AG08395 (cell line): ENCODE results near the gene OXCT2.
"Not testable (repeated sequence)": the region's sequence is repeated elsewhere in the genome, so short reads cannot be mapped to it uniquely, and the experiment has no call there.

Experiments
- DNase-seq: peaks from one replicate; pipeline ENCODE4 v3.0.0; 2012; ENCODE audit warnings: mixed read lengths, low spot score

OXCT2 gene

DNA sequence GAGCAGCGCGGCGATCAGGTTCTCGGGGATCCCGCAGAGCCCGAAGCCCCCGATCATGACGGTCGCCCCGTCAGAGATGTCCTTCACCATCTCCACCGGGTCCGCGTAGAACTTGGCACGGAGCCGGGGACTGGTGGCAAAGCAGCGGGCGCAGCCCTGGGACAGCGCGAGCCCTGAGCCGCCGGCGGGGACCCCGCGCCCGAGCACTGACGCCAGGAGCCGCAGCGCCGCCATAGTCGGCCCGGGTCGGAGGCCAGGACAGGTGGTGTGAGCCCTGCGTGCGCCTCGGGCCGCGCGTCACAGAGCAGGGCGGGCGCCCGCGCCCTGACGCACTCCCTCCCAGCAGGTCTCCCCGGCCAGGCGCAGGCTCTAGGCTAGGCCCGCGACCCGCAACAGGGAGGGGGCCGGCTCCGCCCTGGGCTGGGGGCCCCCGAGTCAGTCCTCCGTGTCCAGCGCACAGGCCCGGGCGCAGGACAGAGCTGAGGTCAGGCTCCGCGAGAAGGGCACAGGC is at the start of gene OXCT2:
OXCT2 (minus strand) TSS at position 327 of the 511 bp plus-strand sequence; CDS start at position 234, 93 bp downstream.
- DNase-seq, result not testable (repeated sequence)

DNA sequence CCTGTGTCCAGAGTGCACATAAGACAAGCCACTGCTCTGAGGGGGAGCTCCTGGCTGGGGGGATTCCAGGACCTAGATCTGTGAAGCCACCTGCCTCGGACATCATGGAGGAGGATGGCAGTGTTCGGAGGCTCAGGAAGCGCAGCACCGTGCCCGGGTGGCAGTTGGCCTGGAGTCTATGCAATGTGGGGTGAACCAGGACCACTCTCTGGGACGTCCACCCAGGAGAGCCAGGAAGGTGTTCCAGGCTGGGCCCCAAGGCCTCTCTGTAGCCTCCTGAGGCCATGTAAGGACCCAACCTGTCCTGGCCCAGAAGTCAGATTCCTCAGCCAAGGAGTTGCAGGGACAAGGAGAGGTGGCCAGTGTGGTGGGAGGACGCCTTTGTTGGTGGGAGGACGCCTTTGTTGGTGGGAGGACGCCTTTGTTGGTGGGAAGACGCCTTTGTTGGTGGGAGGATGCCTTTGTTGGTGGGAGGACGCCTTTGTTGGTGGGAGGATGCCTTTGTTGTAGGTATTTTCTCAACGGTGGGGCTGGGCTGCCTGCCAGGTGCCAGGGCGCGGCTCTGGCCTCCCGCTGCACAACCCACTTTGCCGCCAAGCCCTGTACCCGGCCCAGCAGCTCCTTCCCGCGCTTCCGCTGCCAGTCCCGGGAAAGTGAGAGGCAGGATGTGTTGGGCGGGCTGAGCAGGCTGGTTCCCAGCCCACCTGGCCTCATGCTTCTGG is 48.1 kb upstream of the OXCT2 start:
- DNase-seq, result no peak

DNA sequence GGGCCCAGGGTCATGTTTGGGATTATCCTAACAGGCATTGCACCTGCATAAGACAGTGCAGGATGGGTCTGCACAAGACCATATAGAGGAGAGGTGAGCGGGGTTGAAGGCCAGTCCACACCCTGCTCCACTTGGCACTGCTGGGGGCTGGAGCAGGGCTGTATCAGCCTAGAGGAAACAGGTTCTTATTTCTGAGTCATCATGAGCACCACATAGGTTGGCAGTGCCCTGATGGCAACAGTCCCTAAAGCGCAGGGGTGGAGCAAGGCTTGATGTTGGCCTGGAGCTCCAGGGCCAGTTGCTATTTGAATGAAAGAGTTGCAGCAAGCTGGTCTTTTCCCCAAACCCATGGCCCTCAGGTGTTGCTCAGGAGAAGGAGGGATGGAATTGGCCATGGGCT is 47.3 kb upstream of the OXCT2 start:
- DNase-seq, result no peak

DNA sequence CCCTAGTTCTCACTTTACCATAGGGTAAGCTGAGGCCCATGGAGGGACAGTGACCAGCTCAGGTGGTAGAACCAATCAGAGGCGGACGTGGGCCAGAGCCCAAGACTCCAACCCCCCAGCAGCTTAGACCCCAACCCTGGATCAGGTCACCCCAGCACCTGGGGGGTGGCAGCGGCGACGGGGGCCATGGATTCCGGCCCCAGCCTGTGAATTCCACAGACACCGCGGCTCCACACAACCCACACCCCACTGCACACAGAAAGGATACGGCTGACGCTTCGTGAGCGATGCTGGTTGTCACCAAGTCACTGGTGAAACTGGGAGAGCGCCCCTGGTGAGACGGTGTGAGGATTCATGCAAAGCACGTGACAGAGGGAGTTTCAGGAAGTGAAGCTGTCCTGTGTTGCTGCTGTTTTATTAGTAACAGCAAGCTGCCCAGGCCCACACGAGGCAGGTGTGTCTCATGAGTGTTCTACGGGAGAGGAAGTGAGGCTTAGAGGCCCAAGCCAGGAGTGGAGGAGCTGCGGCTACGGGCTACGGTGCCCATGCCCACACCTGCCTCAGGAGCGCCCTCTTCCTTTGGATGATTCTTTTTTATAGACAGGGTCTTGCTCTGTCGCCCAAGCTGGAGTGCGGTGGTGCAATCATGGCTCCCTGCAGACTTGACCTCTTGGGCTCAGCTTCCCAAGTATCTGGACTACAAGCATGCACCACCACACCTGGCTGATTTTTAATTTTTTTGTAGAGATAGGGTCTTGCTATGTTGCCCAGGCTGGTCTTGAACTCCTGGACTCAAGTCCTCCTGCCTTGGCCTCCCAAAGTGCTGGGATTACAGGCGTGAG is 46.2 kb upstream of the OXCT2 start:
- DNase-seq, result not testable (repeated sequence)

DNA sequence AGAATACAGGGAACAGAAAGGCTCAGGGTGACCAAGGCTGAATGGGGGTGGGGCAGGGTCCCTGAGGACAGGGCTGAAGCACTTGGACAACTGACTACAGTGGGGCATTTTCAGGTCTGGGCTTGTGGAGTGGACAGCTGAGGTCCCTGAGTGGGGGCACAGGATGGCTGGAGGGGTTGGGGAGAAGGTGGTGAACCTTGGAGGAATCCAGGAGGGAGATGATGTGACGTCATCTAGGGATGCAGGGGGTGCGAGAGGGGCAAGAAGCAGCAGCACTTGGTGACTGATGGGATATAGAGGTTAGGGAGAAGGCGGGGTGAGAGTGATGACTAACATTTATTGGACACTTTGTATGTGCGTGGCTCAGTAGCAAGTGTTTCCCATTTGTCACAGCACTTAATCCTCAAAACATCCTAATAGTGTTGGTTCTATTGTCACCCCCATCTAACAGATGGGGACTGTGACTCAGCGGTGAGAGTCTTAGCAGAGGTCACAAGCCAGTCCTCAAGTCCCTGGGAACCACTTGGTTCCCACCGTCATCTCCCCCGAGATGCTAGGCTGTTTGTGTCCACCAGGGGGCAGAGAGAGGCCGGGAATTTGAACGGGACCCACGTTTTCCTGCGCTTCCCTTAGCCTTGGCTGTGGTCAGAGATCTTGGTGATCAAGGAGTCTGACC is 45.4 kb upstream of the OXCT2 start:
- peak; percentile 88 for DNase-seq

DNA sequence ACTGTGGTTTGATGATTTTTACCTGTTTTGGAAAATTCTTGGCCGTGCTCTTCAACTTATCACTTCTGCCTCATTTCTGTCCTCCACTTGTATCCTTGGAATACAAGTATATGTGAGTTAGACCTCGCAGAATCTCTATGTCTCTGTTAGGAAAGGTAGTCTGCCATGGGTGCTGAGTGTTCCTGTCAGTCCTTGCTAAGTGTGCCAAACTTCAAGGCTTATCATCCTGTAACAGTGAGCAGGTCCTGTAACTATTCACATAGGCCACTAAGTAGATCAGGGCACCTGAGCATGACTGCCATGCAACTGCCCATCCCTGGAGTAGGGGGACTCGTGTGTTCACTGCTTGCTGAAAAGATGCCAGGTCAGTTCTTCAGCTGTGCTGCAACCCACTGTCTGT is 41.8 kb upstream of the OXCT2 start:
- no peak for DNase-seq

DNA sequence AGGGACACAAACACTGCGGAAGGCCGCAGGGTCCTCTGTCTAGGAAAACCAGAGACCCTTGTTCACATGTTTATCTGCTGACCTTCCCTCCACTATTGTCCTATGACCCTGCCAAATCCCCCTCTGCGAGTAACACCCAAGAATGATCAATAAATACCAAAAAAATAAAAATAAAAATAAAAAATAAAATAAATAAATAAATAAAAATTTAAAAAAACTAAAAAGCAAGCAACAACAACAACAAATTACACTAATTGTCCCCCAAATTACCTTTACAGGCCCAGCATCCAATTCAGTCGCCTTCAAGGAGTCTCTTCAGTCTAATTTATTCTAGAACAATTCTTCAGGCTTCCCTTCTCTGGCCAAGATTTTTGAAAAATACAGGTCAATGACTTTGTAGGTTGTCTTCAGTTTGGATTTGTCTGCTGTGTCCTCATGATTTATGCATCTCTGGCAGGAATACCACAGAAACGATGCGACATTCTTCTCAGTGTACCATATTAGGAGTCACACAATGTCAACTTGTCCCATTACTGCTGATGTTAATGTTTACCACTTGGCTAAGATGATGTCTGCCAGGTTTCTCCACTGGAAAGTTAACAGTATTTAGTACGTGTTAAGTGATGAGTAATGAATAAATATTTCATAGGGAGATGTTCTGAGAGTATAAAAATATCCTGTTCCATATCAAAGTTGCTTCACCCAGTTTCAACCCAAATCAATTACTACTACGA is 37.8 kb upstream of the OXCT2 start:
- DNase-seq, result no peak

DNA sequence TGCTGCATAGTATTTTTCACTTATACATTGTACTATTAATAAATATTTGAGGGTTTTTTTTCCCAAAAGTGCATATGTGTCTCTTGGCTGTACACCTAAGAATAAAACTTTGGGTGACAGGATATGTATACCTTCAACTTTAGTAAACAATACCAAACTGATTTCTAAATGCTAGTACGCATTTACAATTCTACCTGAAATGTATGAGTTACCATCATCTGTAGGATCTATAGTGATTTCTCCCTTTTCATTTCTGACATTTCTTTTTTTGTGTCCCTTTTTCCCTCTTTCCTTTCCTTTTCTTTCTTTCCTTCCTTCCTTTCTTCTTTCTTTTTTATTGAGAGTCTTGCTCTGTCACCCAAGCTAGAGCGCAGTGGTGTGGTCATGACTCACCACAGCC is 34.2 kb upstream of the OXCT2 start:
- DNase-seq, result no peak

DNA sequence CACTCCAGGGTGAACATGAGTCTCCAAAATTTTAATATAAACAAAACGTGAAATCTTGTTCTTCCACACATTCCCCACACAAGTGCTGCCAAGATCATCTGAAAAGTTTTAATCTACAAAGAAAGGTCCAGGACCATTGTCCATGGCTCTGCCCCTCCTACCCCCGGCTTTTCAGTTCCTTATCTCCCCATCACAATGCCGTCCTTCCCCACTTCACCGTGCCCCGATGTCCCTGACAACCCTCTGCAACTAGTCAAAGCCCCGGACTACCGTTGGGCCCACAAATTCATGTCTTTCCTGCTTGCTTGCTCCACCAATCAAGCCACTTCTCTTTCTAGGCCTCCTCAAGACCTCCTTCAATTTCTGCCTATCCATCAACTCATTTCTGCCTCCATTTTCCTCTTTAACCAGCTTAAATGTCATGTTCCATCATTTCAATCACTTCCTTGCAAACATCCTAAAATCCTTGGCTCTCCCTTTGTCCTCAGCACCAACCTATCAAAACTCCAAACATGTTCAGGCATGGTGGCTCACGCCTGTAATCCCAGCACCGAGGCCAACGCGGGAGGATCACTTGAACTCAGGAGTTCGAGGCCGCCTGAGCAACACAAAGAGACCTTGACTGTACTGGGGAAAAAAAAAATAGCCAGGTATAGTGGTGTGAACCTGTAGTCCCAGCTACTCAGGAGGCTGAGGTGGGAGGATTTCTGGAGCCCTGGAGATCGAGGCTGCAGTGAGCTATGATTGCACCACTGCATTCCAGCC is 31.5 kb upstream of the OXCT2 start:
- no peak for DNase-seq

DNA sequence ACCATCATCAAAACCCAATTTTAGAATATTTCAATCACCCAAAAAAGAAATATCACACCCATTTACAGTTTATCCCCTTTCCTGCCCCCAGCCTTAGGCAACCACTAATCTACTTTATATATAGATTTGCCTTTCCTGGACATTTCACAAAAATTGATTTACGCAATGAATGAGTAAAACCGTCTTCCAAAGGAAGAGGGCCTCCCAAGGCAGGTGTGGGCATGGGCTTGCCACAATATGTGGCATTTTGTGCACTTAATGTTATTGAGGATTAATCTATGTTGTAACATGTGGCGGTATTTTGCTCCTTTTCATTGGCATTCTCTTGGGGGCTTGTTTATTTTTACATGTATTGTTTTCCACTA is 29.3 kb upstream of the OXCT2 start:
- DNase-seq, result no peak

DNA sequence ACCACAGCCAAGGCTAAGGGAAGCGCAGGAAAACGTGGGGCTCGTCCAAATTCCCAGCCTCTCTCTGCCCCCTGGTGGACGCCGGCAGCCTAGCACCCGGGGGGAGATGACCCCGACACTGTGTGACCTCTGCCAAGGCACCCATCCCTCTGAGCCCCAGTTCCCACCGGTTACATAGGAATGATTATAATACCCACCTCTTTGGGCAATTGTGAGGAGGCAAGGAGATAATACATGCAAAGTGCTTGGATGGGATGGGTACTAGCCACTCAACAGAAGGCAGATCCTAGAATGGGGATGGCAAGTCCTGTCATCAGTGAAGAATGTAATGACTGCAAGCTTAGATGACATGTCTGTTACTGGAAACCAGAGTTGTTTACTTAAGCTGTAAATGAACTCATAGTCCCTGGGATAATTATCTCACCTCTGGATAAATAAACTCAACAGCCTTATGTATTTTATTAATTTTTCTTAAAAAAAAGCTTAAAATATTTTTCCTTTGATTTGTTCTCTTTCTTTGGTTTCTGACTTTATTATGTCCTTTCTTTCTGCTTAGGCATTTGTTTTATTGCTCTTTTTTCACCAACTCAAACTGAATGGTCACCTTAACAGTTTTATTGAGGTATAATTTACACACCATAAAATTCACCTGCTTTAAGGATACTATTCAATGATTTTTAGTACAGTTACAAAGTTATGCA is 28.8 kb upstream of the OXCT2 start:
- peak; percentile 89 for DNase-seq

DNA sequence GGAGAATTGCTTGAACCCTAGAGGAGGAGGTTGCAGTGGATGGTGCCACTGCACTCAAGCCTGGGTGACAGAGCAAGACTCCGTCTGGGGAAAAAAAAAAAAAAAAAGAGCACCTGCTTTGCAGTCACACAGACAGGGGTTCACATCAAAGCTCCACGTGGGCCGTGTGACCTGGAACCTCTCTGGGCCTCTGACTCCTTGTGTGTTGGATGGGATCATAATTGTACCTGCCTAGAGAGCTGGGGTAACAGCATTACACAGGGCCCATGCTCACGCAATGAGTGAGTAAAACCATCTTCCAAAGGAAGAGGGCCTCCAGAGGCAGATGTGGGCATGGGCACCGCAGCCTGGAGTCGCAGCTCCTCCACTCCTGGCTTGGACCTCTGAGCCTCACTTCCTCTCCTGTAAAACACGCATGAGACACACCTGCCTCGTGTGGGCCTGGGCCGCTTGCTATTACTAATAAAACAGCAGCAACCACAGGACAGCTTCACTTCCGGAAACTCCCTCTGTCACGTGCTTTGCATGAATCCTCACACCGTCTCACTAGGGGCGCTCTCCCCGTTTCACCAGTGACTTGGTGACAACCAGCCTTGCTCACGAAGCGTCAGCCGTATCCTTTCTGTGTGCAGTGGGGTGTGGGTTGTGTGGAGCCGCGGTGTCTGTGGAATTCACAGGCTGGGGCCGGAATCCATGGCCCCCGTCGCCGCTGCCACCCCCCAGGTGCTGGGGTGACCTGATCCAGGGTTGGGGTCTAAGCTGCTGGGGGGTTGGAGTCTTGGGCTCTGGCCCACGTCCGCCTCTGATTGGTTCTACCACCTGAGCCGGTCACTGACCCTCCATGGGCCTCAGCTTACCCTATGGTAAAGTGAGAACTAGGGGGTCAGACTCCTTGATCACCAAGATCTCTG is 28.0 kb upstream of the OXCT2 start:
- DNase-seq, result peak; percentile 31

DNA sequence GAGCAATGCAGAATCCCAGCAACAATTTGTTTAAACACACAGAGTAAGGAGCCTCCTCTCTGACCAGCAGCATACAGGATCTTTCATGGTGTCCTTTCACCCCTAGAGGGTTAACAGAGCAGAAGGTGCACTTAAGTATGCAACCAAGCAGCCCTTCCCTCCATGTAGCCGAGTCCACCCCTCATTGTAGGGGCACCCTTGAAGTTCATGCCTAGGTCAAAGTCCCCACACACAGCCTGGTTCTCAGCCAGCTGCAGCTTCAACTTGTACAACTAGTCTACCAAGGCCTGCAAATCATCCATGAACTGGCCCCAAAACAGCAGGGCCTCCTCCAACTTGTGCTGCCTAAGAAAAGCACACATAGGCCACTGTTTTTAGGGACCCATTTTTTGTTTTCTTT is 24.5 kb upstream of the OXCT2 start:
- DNase-seq, result no peak

DNA sequence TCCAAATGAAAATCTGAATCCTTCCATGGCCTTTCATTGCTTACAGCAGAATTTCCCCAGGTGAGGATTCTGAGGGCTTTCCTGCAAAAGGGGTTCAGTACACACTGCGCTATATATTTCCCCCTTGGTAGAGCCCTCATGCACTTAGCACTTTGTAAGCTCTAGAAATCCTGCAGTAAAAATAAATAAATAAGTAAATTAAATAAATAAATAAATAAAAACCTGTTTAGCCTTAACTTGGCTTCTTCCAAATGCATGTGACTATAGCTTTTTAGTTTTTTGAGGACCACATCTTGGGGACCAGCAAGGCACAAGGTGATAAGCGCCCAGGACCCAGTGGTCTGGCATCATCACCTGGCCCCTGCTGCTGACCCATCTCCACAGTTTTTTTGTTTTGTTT is 20.7 kb upstream of the OXCT2 start:
- no peak for DNase-seq

DNA sequence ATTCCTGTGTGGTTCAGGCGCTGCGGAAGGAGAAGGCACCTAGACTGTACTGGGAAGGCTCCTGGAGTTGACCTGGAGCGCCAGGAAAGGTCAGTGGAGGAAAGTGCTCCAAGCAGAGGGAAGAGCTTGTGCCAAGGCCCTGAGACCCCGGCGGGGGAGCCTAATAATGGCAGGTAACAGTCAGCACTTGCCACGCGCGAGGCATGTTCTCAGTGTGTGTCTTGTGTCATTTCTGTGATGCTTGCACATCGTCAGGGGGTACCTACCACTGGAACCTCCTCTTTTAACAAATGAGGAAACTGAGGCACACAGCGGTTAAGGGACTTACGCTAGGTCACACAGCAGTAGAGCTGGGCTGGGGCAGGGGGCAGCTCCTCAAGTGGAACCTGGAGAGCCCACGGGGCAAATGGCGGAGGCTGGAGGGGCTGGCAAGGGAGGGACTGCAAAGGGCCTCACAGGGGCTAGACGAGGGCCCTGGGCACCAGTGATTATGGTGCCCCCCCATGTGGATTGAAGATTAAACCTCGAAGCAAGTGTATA is 18.5 kb upstream of the OXCT2 start:
- no peak for DNase-seq

DNA sequence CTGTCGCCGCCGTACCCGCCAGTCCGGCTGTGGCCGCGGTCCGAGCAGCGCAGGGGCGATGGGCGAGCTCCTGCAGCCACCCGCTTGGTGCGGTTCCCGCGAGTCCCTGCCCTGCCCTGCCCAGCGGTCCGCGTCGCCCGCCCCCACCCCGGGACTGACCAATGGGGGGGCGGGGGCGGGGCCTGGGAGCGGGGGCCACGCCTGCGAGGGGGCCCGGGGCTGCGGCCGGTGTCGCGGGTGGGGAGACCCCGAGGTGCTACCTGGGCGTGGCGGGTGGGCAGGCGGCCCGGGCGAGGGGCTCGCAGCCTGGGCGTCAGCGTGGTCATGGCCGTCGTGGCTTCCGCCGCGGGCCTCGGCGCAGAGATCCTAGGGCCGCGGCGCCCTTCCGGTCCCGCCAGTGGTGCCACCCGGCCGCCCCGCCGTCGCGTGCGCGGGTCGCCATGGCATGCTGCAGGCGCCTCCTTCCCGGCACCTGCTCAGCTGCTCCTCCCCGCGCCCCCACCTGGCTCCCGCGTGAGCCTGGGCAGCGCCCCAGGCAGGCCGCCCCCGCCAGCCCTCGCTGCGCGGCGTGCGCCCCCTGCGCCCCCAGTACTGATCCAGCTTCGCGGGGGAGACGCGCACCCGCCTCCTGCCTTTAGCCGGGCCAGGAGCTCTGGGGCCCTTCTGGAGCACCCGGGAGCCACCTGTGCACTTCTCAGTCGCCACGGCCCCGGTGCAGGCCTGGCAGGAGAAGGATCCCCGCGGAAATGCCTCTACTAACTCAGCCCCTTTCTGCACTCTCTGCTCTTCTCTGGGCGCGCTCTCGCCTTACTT is 17.8 kb upstream of the OXCT2 start, which contains the start of gene BMP8B:
BMP8B (minus strand) TSS at position 108 of the 813 bp plus-strand sequence. CDS start 380 bp downstream, outside the sequence.
- DNase-seq, result no peak

DNA sequence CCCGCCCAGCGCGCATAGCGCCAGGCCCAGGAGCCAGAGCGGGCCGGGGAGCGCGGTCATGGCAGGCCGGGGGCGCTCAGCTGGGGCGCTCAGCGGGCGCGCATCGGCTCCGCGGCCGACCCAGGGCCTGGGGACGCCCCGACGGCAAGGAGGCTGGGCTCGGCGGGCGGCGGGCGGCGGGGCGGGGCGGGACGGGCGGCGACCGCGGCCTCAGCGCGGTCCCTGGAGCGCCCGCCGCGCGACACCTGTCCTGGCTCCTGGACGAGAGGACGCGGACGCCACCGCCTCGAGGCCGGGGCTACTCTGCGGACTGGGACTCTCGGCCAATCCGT is 17.2 kb upstream of the OXCT2 start:
- DNase-seq, result no peak

DNA sequence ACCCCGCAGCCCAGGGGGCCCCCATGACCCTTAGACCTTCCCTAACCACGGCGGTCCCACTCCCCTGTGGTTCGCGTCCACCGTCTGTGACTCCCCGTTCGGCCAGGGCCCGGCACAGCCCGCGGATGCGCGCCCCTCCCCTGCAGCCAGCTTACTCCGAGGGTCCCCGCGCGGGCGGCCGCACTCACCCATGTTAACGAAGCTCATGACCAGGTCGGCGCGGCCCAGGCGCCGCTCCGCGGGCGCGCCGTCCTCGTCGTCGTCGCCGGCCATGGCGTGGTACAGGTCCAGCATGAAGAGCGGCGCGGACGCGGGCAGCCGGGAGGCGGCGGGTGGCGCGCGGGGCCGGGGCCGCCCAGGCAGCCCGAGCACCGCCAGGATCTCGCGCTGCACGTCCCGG is 16.8 kb upstream of the OXCT2 start:
- DNase-seq, result not testable (repeated sequence)
